Thoracic aorta (tissue), 2 donors: ENCODE results near the gene PTPRN2. TPM values are rescaled to one million over a fixed set of nuclear protein-coding genes. Genes with fewer than 3 reads are reported as not detected.

ENCODE experiments used
- ATAC-seq: fragments of 150-250 bp; one replicate; pipeline ENCODE4 v1.8.0; 2017; ENCODE audit warnings: low read depth; ENCODE audit not compliant: insufficient number of reproducible peaks, low FRiP score
- DNase-seq: peaks from one replicate; pipeline ENCODE4 v3.0.0-alpha.2; 2020; ENCODE audit warnings: low spot score
- H3K27ac ChIP-seq, 2 donors: fragments of 200-600 bp; sonication (generic); 1 replicate in 1 of 2; 2 replicates in 1 of 2; pipeline ENCODE4 v1.5.1; 2016; ENCODE audit warnings: mild to moderate bottlenecking in 2 of 2, moderate library complexity in 2 of 2
- H3K27me3 ChIP-seq: fragments of 200-600 bp; sonication (generic); replicated peaks from 2 replicates; pipeline ENCODE4 v1.6.0; 2016; ENCODE audit warnings: mild to moderate bottlenecking; ENCODE audit not compliant: insufficient read depth
- H3K36me3 ChIP-seq: fragments of 200-600 bp; sonication (generic); one replicate; pipeline ENCODE4 v1.5.1; 2016
- H3K4me1 ChIP-seq, 2 donors: fragments of 200-600 bp; sonication (generic); 1 replicate in 1 of 2; 2 replicates in 1 of 2; pipeline versions ENCODE4 v1.5.1 to v1.6.0; 2016; ENCODE audit warnings: low read depth in 2 of 2, mild to moderate bottlenecking in 1 of 2; ENCODE audit not compliant: control insufficient read depth in 1 of 2
- H3K4me3 ChIP-seq: fragments of 200-600 bp; sonication (generic); 2 replicates; pipeline ENCODE4 v1.5.1; 2016; ENCODE audit warnings: mild to moderate bottlenecking
- H3K9me3 ChIP-seq: fragments of 200-600 bp; sonication (generic); 2 replicates; pipeline ENCODE4 v1.5.1; 2016
- total RNA-seq, 2 donors: library from RNA; depleted of rRNA; stranded (reverse); fragments of >200 nt; gene quantifications; one replicate each; pipeline versions ENCODE4 v1.1.0 to v1.2.3, GENCODE V29; 2016
- TF ChIP-seq, protein P1 (sequence below): fragments of 200-600 bp; sonication (generic); IDR thresholded peaks from one replicate; pipeline ENCODE4 v1.5.1; 2019; ENCODE audit warnings: antibody characterized with exemption

Gene PTPRN2
- total RNA-seq, 2 donors from 2014 or later, result 2.2 to 3.1 TPM

- Histone ChIP-seq H3K4me3 (no peak overlapping the region), H3K36me3 (no peaks in the 10 kb centered on the region), H3K4me1 (no peaks in the 10 kb centered on the region), H3K27ac (no peak overlapping the region), H3K27me3 (no peaks in the 10 kb centered on the region), H3K9me3 (no peaks in the 10 kb centered on the region)
- ATAC-seq, result no peak
- no peak for DNase-seq
- TF ChIP-seq, protein P1, sequence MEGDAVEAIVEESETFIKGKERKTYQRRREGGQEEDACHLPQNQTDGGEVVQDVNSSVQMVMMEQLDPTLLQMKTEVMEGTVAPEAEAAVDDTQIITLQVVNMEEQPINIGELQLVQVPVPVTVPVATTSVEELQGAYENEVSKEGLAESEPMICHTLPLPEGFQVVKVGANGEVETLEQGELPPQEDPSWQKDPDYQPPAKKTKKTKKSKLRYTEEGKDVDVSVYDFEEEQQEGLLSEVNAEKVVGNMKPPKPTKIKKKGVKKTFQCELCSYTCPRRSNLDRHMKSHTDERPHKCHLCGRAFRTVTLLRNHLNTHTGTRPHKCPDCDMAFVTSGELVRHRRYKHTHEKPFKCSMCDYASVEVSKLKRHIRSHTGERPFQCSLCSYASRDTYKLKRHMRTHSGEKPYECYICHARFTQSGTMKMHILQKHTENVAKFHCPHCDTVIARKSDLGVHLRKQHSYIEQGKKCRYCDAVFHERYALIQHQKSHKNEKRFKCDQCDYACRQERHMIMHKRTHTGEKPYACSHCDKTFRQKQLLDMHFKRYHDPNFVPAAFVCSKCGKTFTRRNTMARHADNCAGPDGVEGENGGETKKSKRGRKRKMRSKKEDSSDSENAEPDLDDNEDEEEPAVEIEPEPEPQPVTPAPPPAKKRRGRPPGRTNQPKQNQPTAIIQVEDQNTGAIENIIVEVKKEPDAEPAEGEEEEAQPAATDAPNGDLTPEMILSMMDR, result no peak
These were observed 591.1 kb downstream of the PTPRN2 start for GRCh38 chr7:157996359-157997079.

DNA sequence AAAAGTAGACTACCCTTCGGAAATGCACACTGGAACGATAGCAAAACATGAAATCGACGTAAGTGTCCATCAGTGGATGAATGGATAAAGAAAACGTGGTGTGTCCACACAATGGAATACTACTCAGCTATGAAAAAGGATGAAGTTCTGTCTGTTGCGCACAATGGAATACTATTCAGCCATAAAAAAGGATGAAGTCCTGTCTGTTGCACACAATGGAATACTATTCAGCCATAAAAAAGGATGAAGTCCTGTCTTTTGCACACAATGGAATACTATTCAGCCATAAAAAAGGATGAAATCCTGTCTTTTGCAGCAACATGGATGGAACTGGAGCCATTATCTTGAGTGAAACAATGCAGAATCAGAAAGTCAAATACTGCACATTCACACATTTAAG is 591.8 kb downstream of the PTPRN2 start:
- Histone ChIP-seq H3K9me3 (no peaks in the 10 kb centered on the region), H3K4me1 (no peaks in the 10 kb centered on the region), H3K27ac (no peak overlapping the region), H3K36me3 (no peaks in the 10 kb centered on the region), H3K4me3 (no peak overlapping the region), H3K27me3 (no peaks in the 10 kb centered on the region)
- DNase-seq, result no peak
- no peak for ATAC-seq
- TF ChIP-seq, protein P1, result no peak

DNA sequence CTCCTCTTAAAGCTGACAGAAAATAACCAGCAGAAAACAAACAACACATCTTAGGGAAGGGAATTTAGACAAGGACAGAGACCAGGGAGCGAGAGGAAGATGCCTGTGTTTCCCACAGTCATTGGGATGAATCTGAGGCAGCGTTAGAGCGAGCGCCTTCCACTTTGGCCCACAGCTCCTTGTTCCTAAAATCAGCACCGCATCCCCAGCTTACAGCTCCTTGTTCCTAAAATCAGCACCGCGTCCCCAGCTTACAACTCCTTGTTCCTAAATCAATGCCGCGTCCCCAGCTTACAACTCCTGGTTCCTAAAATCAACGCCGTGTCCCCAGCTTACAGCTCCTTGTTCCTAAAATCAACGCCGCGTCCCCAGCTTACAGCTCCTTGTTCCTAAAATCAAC is 593.3 kb downstream of the PTPRN2 start:
- TF ChIP-seq, protein P1, result no peak
- Histone ChIP-seq H3K4me1 (no peaks in the 10 kb centered on the region), H3K36me3 (no peaks in the 10 kb centered on the region), H3K9me3 (no peaks in the 10 kb centered on the region), H3K4me3 (no peak overlapping the region), H3K27ac (no peak overlapping the region), H3K27me3 (no peaks in the 10 kb centered on the region)
- DNase-seq (no peak), ATAC-seq (no peak)

DNA sequence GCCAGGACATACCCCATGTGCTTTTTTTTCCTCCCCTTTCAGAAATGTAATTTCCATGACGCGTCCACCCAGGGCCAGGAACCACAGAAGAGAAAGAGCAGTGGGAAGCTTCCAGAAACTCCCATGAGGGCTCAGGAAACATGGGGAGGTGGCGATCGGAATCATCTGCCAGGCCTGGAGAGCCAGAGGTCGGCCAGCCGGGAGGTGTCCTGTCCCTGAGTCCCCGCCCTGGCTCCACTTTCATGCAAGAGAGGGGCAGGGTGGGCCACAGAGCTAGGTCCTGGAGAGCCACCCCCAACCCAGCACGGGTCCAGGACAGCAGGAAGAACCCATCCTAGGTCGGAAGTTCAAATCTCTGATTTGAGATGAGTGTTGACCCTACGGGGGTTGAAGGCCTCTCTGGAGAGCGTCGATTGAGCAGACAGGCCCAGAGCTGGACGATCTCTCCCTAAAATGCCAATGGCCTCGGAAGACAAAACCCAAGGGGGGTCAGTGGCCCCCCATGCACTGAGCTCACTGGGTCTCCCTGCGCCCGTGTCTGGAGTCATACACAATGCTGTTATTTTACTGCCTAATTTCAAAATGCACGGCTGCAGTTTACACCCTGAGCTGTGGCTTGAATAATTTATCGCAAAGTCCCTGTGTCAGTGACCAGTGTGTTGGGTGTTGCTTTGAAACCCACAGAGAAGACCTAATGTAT is 594.1 kb downstream of the PTPRN2 start:
- ATAC-seq, result no peak
- Histone ChIP-seq H3K27ac (no peak overlapping the region), H3K27me3 (no peaks in the 10 kb centered on the region), H3K4me1 (no peaks in the 10 kb centered on the region), H3K36me3 (no peaks in the 10 kb centered on the region), H3K4me3 (no peak overlapping the region), H3K9me3 (no peaks in the 10 kb centered on the region)
- TF ChIP-seq, protein P1, result no peak
- DNase-seq, result no peak

DNA sequence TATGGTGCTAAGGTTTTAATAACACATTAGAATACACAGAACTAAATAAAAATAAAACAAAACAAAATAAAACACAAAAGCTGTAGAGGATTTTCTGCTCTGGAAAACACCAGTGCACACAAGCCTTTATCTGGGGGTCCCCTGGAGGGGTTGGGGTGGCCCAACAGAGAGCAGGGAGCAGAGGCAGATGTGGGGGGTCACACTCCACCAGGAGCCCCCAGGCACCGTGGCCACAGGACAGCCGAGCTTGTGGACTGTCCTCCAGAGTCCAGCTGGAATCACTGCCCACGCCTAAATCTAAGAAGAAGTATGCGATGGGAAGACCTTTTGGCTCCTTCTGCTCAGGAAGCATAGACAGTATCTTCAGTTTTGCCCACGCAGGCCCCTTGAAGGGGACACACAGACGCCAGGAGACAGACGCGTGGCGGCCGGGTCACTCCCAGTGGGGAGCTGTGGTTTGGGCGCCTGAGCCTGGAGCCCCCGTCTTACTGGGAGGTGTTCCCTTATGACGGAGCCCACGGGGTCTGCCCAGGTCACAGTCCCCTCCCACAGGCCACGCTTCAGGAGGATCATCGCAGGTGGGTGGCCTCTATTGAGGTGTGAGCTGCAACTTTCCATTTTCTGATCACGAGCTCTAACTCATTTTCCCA is 595.0 kb downstream of the PTPRN2 start:
- no peaks in the 10 kb centered on the region for H3K9me3 ChIP-seq
- TF ChIP-seq, protein P1, result no peak
- DNase-seq (no peak), ATAC-seq (no peak)
- H3K27ac ChIP-seq, result no peak overlapping the region
- H3K4me1 ChIP-seq, result no peaks in the 10 kb centered on the region
- no peaks in the 10 kb centered on the region for H3K36me3 ChIP-seq
- no peaks in the 10 kb centered on the region for H3K27me3 ChIP-seq
- no peak overlapping the region for H3K4me3 ChIP-seq
